Neural cell (in vitro differentiated cells): ENCODE results near the gene FBXO42. TPM values are rescaled to one million over a fixed set of nuclear protein-coding genes. Genes with fewer than 3 reads are reported as not detected.

Experiments used
- H2AFZ ChIP-seq: fragments of 200-600, 300-800 bp; sonication (generic), shearing (Covaris generic); 2 replicates; pipeline ENCODE4 v1.6.0; 2014; ENCODE audit warnings: low read depth, mild to moderate bottlenecking, antibody characterized with exemption, low read length, moderate library complexity
- H3F3A ChIP-seq: fragments of 200-600 bp; shearing (Covaris generic); 2 replicates; pipeline ENCODE4 v1.6.1; 2016; ENCODE audit warnings: mild to moderate bottlenecking, moderate library complexity, mixed read lengths, antibody characterized with exemption, low read length; ENCODE audit not compliant: insufficient read depth, poor library complexity, severe bottlenecking
- H3K27ac ChIP-seq: fragments of 200-600, 300-800 bp; sonication (generic), shearing (Covaris generic); 2 replicates; pipeline ENCODE4 v1.5.1; 2014; ENCODE audit warnings: mild to moderate bottlenecking, low read length, moderate library complexity
- H3K27me3 ChIP-seq: fragments of 300-800, 200-600 bp; sonication (generic), shearing (Covaris generic); 2 replicates; pipeline ENCODE4 v1.6.0; 2014; ENCODE audit warnings: mild to moderate bottlenecking, low read depth, low read length, moderate library complexity; ENCODE audit not compliant: insufficient read depth
- H3K36me3 ChIP-seq: fragments of 300-800, 200-600 bp; sonication (generic), shearing (Covaris generic); 2 replicates; pipeline ENCODE4 v1.5.1; 2014; ENCODE audit warnings: mild to moderate bottlenecking, antibody characterized with exemption, low read length, moderate library complexity; ENCODE audit not compliant: insufficient read depth
- H3K4me2 ChIP-seq: fragments of 300-800, 200-600 bp; sonication (generic), shearing (Covaris generic); 2 replicates; pipeline ENCODE4 v1.6.0; 2014; ENCODE audit warnings: mild to moderate bottlenecking, low read length
- H3K4me3 ChIP-seq: fragments of 300-800, 200-600 bp; sonication (generic), shearing (Covaris generic); 2 replicates; pipeline ENCODE4 v1.5.1; 2014; ENCODE audit warnings: mild to moderate bottlenecking, low read length, moderate library complexity
- H3K79me2 ChIP-seq: fragments of 200-600 bp; shearing (Covaris generic); replicated peaks from 2 replicates; pipeline ENCODE4 v1.6.0; 2014; ENCODE audit warnings: mild to moderate bottlenecking, low read length, moderate library complexity; ENCODE audit not compliant: insufficient read depth
- H3K9ac ChIP-seq: fragments of 300-800, 200-600 bp; sonication (generic), shearing (Covaris generic); 2 replicates; pipeline ENCODE4 v1.6.1; 2016; ENCODE audit warnings: mild to moderate bottlenecking, low read length, mixed read lengths
- H3K9me2 ChIP-seq: fragments of 200-600 bp; shearing (Covaris generic); 2 replicates; pipeline ENCODE4 v1.6.1; 2016; ENCODE audit warnings: mild to moderate bottlenecking, low read length, mixed read lengths; ENCODE audit not compliant: insufficient read depth
- H3K9me3 ChIP-seq: fragments of 200-600, 300-800 bp; sonication (generic), shearing (Covaris generic); 2 replicates; pipeline ENCODE4 v1.6.1; 2016; ENCODE audit warnings: mild to moderate bottlenecking, mixed run types, low read length, moderate library complexity, mixed read lengths
- H4K20me1 ChIP-seq: fragments of 200-600 bp; shearing (Covaris generic); 2 replicates; pipeline ENCODE4 v1.6.1; 2016; ENCODE audit warnings: mild to moderate bottlenecking, mixed run types; ENCODE audit not compliant: insufficient read depth
- EP300 ChIP-seq: fragments of 450-650 bp; conservative IDR thresholded peaks from 2 replicates; pipeline ENCODE4 v1.6.1; 2014; ENCODE audit warnings: antibody characterized with exemption, mild to moderate bottlenecking, moderate library complexity; ENCODE audit not compliant: poor library complexity, severe bottlenecking
- EZH2 ChIP-seq: fragments of 200-600, 300-800 bp; shearing (Covaris generic), sonication (generic); IDR thresholded peaks from 2 replicates; pipeline ENCODE4 v1.6.1; 2014; ENCODE audit warnings: antibody characterized with exemption, low read length, borderline replicate concordance, mild to moderate bottlenecking; ENCODE audit not compliant: insufficient read depth, poor library complexity, severe bottlenecking
- MXI1 ChIP-seq: fragments of 450-650 bp; conservative IDR thresholded peaks from 2 replicates; pipeline ENCODE4 v1.6.1; 2014; ENCODE audit warnings: antibody characterized with exemption, mild to moderate bottlenecking; ENCODE audit not compliant: poor library complexity, severe bottlenecking
- POLR2AphosphoS5 ChIP-seq: IDR thresholded peaks from 2 replicates; pipeline ENCODE4 v1.6.1; 2012
- RAD21 ChIP-seq: fragments of 450-650 bp; conservative IDR thresholded peaks from 2 replicates; pipeline ENCODE4 v1.6.1; 2014; ENCODE audit warnings: antibody characterized with exemption, mild to moderate bottlenecking, moderate library complexity
- SMC3 ChIP-seq: fragments of 450-650 bp; conservative IDR thresholded peaks from 2 replicates; pipeline ENCODE4 v1.6.1; 2014; ENCODE audit warnings: antibody characterized with exemption, mild to moderate bottlenecking, moderate library complexity; ENCODE audit not compliant: poor library complexity
- TAF1 ChIP-seq: IDR thresholded peaks from 2 replicates; pipeline ENCODE4 v1.6.1; 2012; ENCODE audit warnings: low read depth
- polyA plus RNA-seq: library from polyadenylated mRNA; depleted of rRNA; stranded (reverse); fragments of >200 nt; gene quantifications from 2 replicates; pipeline ENCODE4 v1.2.3, GENCODE V29; 2014
- TF ChIP-seq, protein P1 (sequence below): fragments of 450-650 bp; IDR thresholded peaks from 2 replicates; pipeline ENCODE4 v1.5.1; 2014; ENCODE audit warnings: antibody characterized with exemption, mild to moderate bottlenecking, moderate library complexity; ENCODE audit not compliant: poor library complexity, severe bottlenecking
- TF ChIP-seq, protein P2 (sequence below): IDR thresholded peaks from 2 replicates; pipeline ENCODE4 v1.6.1; 2012; ENCODE audit warnings: borderline replicate concordance

Gene FBXO42
- polyA plus RNA-seq, 1 donor from 2014 or later, result 30.1 TPM

DNA sequence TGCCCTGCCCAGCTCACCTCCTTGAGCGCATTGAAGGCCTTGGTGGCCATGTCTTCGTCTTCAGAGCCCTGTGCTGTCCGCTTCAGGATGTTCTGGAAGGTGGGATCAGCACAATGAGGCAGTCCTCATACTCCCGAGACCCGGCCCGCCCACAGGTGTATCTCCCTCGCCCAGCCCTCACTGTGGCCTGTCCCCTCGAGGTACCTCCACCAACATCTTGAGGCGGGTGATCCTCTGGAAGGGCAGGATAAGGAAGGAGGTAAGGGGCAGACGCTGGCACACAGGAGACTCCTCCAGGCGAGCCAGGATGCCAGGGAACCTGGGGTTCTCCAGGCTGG is 147.0 kb downstream of the FBXO42 start:
- no peaks in the 10 kb centered on the region for H3K27me3 ChIP-seq
- H3K79me2 ChIP-seq, result no peaks in the 10 kb centered on the region
- H3K27ac ChIP-seq, result no peak overlapping the region
- no peak overlapping the region for H3K4me2 ChIP-seq
- H3K9me2 ChIP-seq, result no peaks in the 10 kb centered on the region
- H3K9me3 ChIP-seq, result no peaks in the 10 kb centered on the region
- TF ChIP-seq, protein P1, sequence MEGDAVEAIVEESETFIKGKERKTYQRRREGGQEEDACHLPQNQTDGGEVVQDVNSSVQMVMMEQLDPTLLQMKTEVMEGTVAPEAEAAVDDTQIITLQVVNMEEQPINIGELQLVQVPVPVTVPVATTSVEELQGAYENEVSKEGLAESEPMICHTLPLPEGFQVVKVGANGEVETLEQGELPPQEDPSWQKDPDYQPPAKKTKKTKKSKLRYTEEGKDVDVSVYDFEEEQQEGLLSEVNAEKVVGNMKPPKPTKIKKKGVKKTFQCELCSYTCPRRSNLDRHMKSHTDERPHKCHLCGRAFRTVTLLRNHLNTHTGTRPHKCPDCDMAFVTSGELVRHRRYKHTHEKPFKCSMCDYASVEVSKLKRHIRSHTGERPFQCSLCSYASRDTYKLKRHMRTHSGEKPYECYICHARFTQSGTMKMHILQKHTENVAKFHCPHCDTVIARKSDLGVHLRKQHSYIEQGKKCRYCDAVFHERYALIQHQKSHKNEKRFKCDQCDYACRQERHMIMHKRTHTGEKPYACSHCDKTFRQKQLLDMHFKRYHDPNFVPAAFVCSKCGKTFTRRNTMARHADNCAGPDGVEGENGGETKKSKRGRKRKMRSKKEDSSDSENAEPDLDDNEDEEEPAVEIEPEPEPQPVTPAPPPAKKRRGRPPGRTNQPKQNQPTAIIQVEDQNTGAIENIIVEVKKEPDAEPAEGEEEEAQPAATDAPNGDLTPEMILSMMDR, result no peak
- TF ChIP-seq EZH2 (no peak), POLR2AphosphoS5 (no peak), TAF1 (no peak), SMC3 (no peak), EP300 (no peak), RAD21 (no peak), MXI1 (no peak)
- TF ChIP-seq, protein P2, sequence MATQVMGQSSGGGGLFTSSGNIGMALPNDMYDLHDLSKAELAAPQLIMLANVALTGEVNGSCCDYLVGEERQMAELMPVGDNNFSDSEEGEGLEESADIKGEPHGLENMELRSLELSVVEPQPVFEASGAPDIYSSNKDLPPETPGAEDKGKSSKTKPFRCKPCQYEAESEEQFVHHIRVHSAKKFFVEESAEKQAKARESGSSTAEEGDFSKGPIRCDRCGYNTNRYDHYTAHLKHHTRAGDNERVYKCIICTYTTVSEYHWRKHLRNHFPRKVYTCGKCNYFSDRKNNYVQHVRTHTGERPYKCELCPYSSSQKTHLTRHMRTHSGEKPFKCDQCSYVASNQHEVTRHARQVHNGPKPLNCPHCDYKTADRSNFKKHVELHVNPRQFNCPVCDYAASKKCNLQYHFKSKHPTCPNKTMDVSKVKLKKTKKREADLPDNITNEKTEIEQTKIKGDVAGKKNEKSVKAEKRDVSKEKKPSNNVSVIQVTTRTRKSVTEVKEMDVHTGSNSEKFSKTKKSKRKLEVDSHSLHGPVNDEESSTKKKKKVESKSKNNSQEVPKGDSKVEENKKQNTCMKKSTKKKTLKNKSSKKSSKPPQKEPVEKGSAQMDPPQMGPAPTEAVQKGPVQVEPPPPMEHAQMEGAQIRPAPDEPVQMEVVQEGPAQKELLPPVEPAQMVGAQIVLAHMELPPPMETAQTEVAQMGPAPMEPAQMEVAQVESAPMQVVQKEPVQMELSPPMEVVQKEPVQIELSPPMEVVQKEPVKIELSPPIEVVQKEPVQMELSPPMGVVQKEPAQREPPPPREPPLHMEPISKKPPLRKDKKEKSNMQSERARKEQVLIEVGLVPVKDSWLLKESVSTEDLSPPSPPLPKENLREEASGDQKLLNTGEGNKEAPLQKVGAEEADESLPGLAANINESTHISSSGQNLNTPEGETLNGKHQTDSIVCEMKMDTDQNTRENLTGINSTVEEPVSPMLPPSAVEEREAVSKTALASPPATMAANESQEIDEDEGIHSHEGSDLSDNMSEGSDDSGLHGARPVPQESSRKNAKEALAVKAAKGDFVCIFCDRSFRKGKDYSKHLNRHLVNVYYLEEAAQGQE, result no peak
- H3F3A ChIP-seq, result no peaks in the 10 kb centered on the region
- H2AFZ ChIP-seq, result no peak overlapping the region
- no peak overlapping the region for H3K9ac ChIP-seq
- no peaks in the 10 kb centered on the region for H4K20me1 ChIP-seq
- H3K4me3 ChIP-seq, result no peak overlapping the region
- no peaks in the 10 kb centered on the region for H3K36me3 ChIP-seq

GRCh38 chr1:16204634-16205333 is 147.5 kb downstream of the FBXO42 start:
- H3K27me3 ChIP-seq, result no peaks in the 10 kb centered on the region
- no peak overlapping the region for H3K27ac ChIP-seq
- no peaks in the 10 kb centered on the region for H3K36me3 ChIP-seq
- no peak overlapping the region for H3K9ac ChIP-seq
- H3K9me3 ChIP-seq, result no peaks in the 10 kb centered on the region
- no peaks in the 10 kb centered on the region for H3K9me2 ChIP-seq
- no peaks in the 10 kb centered on the region for H3F3A ChIP-seq
- TF ChIP-seq, protein P1, result no peak
- no peak for TF ChIP-seq RAD21
- no peak overlapping the region for H2AFZ ChIP-seq
- no peak overlapping the region for H3K4me3 ChIP-seq
- no peak overlapping the region for H3K4me2 ChIP-seq
- no peaks in the 10 kb centered on the region for H3K79me2 ChIP-seq
- H4K20me1 ChIP-seq, result no peaks in the 10 kb centered on the region
